T-helper 2 cell (primary cell): ENCODE results near the gene FGGY.
"Not testable (repeated sequence)": the region's sequence is repeated elsewhere in the genome, so short reads cannot be mapped to it uniquely, and the experiment has no call there.

Source experiments
- DNase-seq, 5 experiments: peaks; one replicate each; pipeline versions ENCODE4 v3.0.0 to v3.0.0-alpha.2; 2012 to 2022

The FGGY gene

GRCh38 chr1:59486615-59487014, 189.7 kb downstream of the FGGY start:
- DNase-seq: no peak

- DNase-seq: no peak
Observed at GRCh38 chr1:59487335-59488031, 190.6 kb downstream of the FGGY start.

GRCh38 chr1:59492500-59492899, 195.6 kb downstream of the FGGY start:
- DNase-seq: no peak

- no peak for DNase-seq
Observed at GRCh38 chr1:59494145-59494833, 197.4 kb downstream of the FGGY start.

GRCh38 chr1:59496156-59496555, 199.3 kb downstream of the FGGY start:
- not testable (repeated sequence) for DNase-seq

GRCh38 chr1:59497616-59498015, 200.7 kb downstream of the FGGY start:
- no peak for DNase-seq

GRCh38 chr1:59498640-59499039, 201.7 kb downstream of the FGGY start:
- DNase-seq: no peak

- DNase-seq: no peak
Observed at GRCh38 chr1:59499273-59499942, 202.5 kb downstream of the FGGY start.

- DNase-seq: no peak
Observed at GRCh38 chr1:59499943-59500569, 203.2 kb downstream of the FGGY start.

- DNase-seq: no peak
Observed at GRCh38 chr1:59500950-59501742, 204.3 kb downstream of the FGGY start.

GRCh38 chr1:59502009-59502691, 205.3 kb downstream of the FGGY start:
- no peak for DNase-seq

GRCh38 chr1:59504276-59504675, 207.4 kb downstream of the FGGY start:
- DNase-seq: no peak

- DNase-seq: no peak
Observed at GRCh38 chr1:59505596-59506028, 208.7 kb downstream of the FGGY start.

- DNase-seq: no peak
Observed at GRCh38 chr1:59506952-59507351, 210.1 kb downstream of the FGGY start.

- DNase-seq: no peak
Observed at GRCh38 chr1:59509341-59509875, 212.5 kb downstream of the FGGY start.

GRCh38 chr1:59510249-59510648, 213.4 kb downstream of the FGGY start:
- no peak for DNase-seq

- DNase-seq: no peak
Observed at GRCh38 chr1:59511476-59512465, 214.9 kb downstream of the FGGY start.

- no peak for DNase-seq
Observed at GRCh38 chr1:59512702-59513101, 215.8 kb downstream of the FGGY start.

GRCh38 chr1:59514061-59514909, 217.4 kb downstream of the FGGY start:
- DNase-seq: no peak
